GM12892 (cell line): Measurements from ENCODE around the gene HS3ST5.

ENCODE experiments used
- DNase-seq: peaks from one replicate; pipeline ENCODE4 v3.0.0; 2011; ENCODE audit not compliant: insufficient read length
- FAIRE-seq: peaks from 2 replicates; lab custom pipeline; 2011; peaks lifted over from hg19 to GRCh38; lab: Jason Lieb, UNC
- POLR2A ChIP-seq: IDR thresholded peaks from 2 replicates; pipeline ENCODE4 v1.6.1; 2011; ENCODE audit warnings: low read depth, low read length, control low read depth
- POLR2AphosphoS5 ChIP-seq: IDR thresholded peaks from 2 replicates; pipeline ENCODE4 v1.6.1; 2011; ENCODE audit warnings: low read depth, low read length, control low read depth
- TAF1 ChIP-seq: IDR thresholded peaks from 2 replicates; pipeline ENCODE4 v1.6.1; 2011; ENCODE audit warnings: low read depth, mild to moderate bottlenecking, control low read depth, low read length, borderline replicate concordance

Gene HS3ST5

DNA sequence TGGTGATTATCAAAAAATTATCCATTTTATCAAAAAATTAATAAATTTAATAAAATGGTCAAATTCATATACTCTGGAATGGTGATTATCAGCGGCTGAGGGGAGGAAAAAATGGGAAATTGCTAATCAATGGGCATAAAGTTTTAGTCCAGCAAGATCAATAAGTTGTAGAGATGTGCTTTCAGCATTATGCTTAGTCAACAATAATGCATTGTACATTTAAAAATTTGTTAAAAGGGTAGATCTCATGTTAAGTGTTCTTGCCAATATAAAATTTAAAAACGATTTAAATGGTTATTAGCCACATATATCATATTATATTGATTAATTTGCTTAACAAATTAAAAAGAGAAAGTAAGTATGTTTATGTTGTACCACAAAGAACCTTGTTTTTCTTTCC is 56.6 kb downstream of the HS3ST5 start:
- no peak for FAIRE-seq
- TF ChIP-seq TAF1 (no peak), POLR2AphosphoS5 (no peak), POLR2A (no peak)
- no peak for DNase-seq

- TF ChIP-seq POLR2AphosphoS5 (no peak), POLR2A (no peak), TAF1 (no peak)
- DNase-seq = no peak
- no peak for FAIRE-seq
Observed at GRCh38 chr6:114284281-114284680, 58.5 kb downstream of the HS3ST5 start.

DNA sequence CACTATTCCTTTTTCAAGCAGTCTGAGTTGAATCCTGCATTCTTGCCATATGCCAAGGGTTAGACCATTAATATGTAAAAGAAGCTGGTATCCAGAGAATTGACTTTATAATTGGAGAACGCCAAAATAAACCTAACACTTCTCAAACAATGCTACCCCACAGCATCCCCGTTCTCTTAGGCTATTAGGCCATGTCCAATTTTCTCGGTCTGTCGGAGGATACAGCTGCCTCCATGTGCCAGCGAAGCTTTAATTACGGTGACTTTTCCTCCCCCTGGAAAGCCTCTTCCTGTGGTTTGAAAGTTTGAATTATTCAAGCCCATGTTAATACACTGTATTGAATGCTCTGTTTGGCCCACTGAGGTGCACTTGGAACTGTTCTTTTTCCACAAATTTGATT is 60.5 kb downstream of the HS3ST5 start:
- TF ChIP-seq POLR2A (no peak), POLR2AphosphoS5 (no peak), TAF1 (no peak)
- DNase-seq (no peak), FAIRE-seq (no peak)

DNA sequence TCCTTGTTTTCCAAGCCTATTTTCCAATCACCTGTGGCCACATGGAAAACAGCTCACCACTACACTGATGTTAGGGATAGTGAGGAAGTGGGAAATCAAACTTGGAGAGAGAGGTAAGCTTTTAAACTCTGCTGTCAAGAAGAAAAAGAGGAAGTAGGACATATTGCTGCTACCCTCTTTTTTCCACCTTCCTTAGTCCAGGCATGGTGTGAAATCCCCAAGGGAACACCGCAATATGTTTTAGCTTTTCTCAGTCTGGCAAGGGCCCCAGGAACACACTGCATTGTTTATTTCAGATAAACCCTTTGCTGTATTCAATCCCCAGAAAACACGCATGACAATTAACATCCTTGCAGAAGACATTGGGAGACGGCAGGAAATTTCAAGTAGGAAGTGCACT is 61.3 kb downstream of the HS3ST5 start:
- DNase-seq (no peak), FAIRE-seq (no peak)
- TF ChIP-seq POLR2AphosphoS5 (no peak), TAF1 (no peak), POLR2A (no peak)

- FAIRE-seq (no peak), DNase-seq (no peak)
- TF ChIP-seq TAF1 = no peak
- TF ChIP-seq POLR2A = no peak
- TF ChIP-seq POLR2AphosphoS5 = no peak
Observed at GRCh38 chr6:114280239-114280982, 62.4 kb downstream of the HS3ST5 start.

GRCh38 chr6:114277220-114277619 is 65.6 kb downstream of the HS3ST5 start:
- DNase-seq (no peak), FAIRE-seq (no peak)
- TF ChIP-seq POLR2AphosphoS5 = no peak
- TF ChIP-seq POLR2A = no peak
- TF ChIP-seq TAF1 = no peak

GRCh38 chr6:114276783-114277182 is 66.0 kb downstream of the HS3ST5 start:
- FAIRE-seq = no peak
- TF ChIP-seq TAF1 (no peak), POLR2AphosphoS5 (no peak), POLR2A (no peak)
- DNase-seq = no peak

DNA sequence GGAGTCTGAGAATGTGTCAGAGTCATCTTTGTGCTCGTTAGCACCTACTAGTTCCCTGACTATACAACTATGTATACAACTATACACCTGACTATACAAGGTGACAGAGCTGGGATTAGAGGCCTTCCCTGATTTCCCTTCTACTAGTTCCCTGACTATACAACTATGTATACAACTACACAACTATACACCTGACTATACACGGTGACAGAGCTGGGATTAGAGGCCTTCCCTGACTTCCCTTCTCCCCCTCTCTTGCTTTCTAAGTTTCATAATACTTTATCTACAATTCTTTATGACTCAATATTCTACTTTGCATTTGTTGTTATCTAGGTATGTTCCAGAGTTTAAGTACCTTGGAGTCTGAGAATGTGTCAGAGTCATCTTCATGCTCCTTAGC is 68.0 kb downstream of the HS3ST5 start:
- FAIRE-seq (no peak), DNase-seq (no peak)
- TF ChIP-seq TAF1 (no peak), POLR2AphosphoS5 (no peak)

DNA sequence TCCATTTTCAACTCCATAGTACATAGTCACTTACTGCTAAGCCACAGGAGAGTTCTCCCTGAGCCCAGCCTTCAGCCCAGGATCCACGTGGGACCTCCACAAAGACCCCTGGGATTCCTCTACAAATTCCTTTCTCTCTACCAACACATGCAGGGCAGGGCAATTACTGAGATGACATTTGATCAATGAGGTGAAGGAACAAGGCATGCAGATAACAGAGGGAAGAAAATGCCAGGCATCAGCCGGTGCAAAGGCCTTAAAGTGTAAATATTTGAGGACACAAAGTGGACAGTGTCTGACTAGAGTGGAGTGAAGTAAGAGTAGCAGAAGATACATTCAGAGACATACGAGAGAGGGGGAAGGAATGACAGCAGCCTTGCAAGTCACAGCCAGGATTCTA is 70.2 kb downstream of the HS3ST5 start:
- FAIRE-seq (no peak), DNase-seq (no peak)
- TF ChIP-seq POLR2A (no peak), TAF1 (no peak), POLR2AphosphoS5 (no peak)

- TF ChIP-seq POLR2A (no peak), POLR2AphosphoS5 (no peak), TAF1 (no peak)
- no peak for FAIRE-seq
- no peak for DNase-seq
Observed at GRCh38 chr6:114271405-114271804, 71.4 kb downstream of the HS3ST5 start.

DNA sequence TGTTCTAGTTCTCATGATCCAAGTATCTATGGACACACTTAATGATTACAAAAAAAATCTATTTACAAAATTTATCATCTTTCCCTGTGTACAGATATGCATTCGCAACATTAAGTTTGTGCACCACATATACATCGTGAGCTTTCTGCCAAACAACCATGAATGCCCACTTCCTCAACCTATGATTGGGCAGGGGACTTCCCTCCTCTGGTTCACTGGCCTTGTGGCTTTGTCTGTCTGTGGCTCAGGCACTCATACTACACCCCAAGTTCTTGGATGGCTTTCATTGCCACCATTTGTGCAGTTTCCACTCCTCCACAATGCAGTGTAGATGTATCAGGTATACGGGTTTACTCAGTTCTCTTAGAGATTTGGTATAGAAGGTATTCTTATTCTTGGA is 74.9 kb downstream of the HS3ST5 start:
- DNase-seq = no peak
- no peak for FAIRE-seq
- TF ChIP-seq POLR2A = no peak
- TF ChIP-seq POLR2AphosphoS5 = no peak
- no peak for TF ChIP-seq TAF1

DNA sequence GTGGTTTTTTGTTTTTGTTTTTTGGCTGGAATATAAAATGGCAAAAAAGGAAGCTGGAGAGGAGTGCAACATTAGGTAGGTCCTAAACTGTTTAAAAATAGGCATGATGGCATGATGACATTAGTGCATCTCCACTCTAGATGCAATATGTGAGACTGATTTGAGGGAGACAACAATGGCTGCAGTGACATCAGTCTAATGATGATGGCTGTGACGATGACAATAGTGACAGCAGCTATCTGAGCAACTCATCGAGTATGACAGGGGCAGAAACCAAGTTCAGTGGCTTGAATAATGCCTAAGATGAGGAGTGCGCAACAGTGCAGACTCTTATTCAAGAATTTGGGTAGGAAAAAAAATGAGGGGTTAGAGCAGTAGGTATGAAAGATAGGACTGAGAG is 82.0 kb downstream of the HS3ST5 start:
- DNase-seq (no peak), FAIRE-seq (no peak)
- TF ChIP-seq POLR2AphosphoS5 = no peak
- TF ChIP-seq TAF1 = no peak
- TF ChIP-seq POLR2A = no peak
